H1 (cell line): ENCODE results near the gene MAGI2. TPM values are rescaled to one million over a fixed set of nuclear protein-coding genes. Genes with fewer than 3 reads are reported as not detected.

Experiments
- CTCF ChIA-PET: fragments of 300-600 bp; sonication (Branson Sonifier 250); formaldehyde crosslinking; loops from one replicate; lab custom pipeline; 2021; ENCODE audit not compliant: partially characterized antibody; lab: Charles Lee
- POLR2A ChIA-PET: fragments of 300-600 bp; sonication (Branson Sonifier 250); formaldehyde crosslinking; loops from one replicate; lab custom pipeline; 2021; ENCODE audit warnings: inconsistent platforms; ENCODE audit not compliant: partially characterized antibody; lab: Charles Lee
- DNase-seq, 2 experiments: peaks; one replicate each; pipeline versions ENCODE4 v3.0.0 to v3.0.0-alpha.2; 2010 to 2022; ENCODE audit warnings: low spot score in 2 of 2, low read depth in 1 of 2, mixed read lengths in 1 of 2
- FAIRE-seq: peaks from 2 replicates; lab custom pipeline; 2011; peaks lifted over from hg19 to GRCh38; lab: Jason Lieb, UNC
- H2AFZ ChIP-seq: 2 replicates; pipeline ENCODE4 v1.8.1; 2012; ENCODE audit warnings: low read length, inconsistent platforms
- H2AK5ac ChIP-seq: 2 replicates; pipeline ENCODE4 v1.6.1; 2013; ENCODE audit warnings: low read depth, low read length
- H2BK120ac ChIP-seq: replicated peaks from 2 replicates; pipeline ENCODE3; 2013; ENCODE audit warnings: low read depth, low read length, inconsistent platforms
- H2BK12ac ChIP-seq: 2 replicates; pipeline ENCODE4 v1.6.1; 2013; ENCODE audit warnings: low read depth, low read length
- H2BK15ac ChIP-seq: 2 replicates; pipeline ENCODE4 v1.6.1; 2013; ENCODE audit warnings: low read length
- H2BK20ac ChIP-seq: 2 replicates; pipeline ENCODE4 v1.6.1; 2013; ENCODE audit warnings: low read length
- H2BK5ac ChIP-seq: 2 replicates; pipeline ENCODE4 v1.6.1; 2013; ENCODE audit warnings: low read depth, low read length
- H3K14ac ChIP-seq: 2 replicates; pipeline ENCODE4 v1.6.1; 2013; ENCODE audit warnings: inconsistent platforms; ENCODE audit not compliant: insufficient read length
- H3K18ac ChIP-seq: 2 replicates; pipeline ENCODE4 v1.6.1; 2013; ENCODE audit warnings: low read length; ENCODE audit errors: extremely low read depth
- H3K23ac ChIP-seq: 2 replicates; pipeline ENCODE4 v1.6.1; 2013; ENCODE audit warnings: inconsistent platforms; ENCODE audit not compliant: insufficient read length
- H3K23me2 ChIP-seq: 2 replicates; pipeline ENCODE4 v1.6.1; 2013; ENCODE audit warnings: low read depth, low read length
- H3K27ac ChIP-seq: 2 replicates; pipeline ENCODE4 v1.6.1; 2011; ENCODE audit warnings: low read depth, low read length, inconsistent platforms
- H3K27me3 ChIP-seq, 4 experiments: replicated peaks in 1 of 4; 1 replicate in 1 of 4; 2 replicates in 3 of 4; pipeline versions ENCODE4 v1.6.1 to v1.8.1; 2011 to 2013; ENCODE audit warnings: low read length in 3 of 4, mild to moderate bottlenecking in 3 of 4, inconsistent platforms in 2 of 4, mixed read lengths in 2 of 4, moderate library complexity in 1 of 4; ENCODE audit not compliant: control insufficient read depth in 3 of 4, insufficient read depth in 3 of 4; ENCODE audit errors: extremely low read depth in 1 of 4
- H3K36me3 ChIP-seq, 4 experiments: 2 replicates each; pipeline versions ENCODE4 v1.6.1 to v1.8.1; 2011 to 2013; ENCODE audit warnings: mild to moderate bottlenecking in 4 of 4, low read length in 3 of 4, moderate library complexity in 2 of 4, control low read depth in 1 of 4, inconsistent platforms in 1 of 4; ENCODE audit not compliant: insufficient read depth in 4 of 4, control insufficient read depth in 2 of 4
- H3K4ac ChIP-seq: replicated peaks from 2 replicates; pipeline ENCODE3; 2013; ENCODE audit warnings: low read length, low read depth, mixed read lengths, inconsistent platforms; ENCODE audit not compliant: insufficient read length
- H3K4me1 ChIP-seq, 4 experiments: replicated peaks in 1 of 4; 1 replicate in 1 of 4; 2 replicates in 3 of 4; pipeline versions ENCODE4 v1.6.1 to v1.8.1; 2011 to 2013; ENCODE audit warnings: low read length in 3 of 4, inconsistent platforms in 2 of 4, mixed read lengths in 1 of 4; ENCODE audit not compliant: insufficient read depth in 4 of 4, control insufficient read depth in 3 of 4
- H3K4me2 ChIP-seq, 2 experiments: 2 replicates each; pipeline versions ENCODE4 v1.6.1 to v1.8.1; 2011 to 2013; ENCODE audit warnings: low read depth in 2 of 2, low read length in 2 of 2, control low read depth in 1 of 2, inconsistent platforms in 1 of 2, mild to moderate bottlenecking in 1 of 2; ENCODE audit not compliant: insufficient read depth in 1 of 2
- H3K4me3 ChIP-seq, 4 experiments: fragments of 200-600, 300-600 bp in 1 of 4; sonication (generic), shearing (Covaris generic), sonication (Bioruptor Twin) in 1 of 4; 2 replicates each; pipeline versions ENCODE4 v1.5.1 to v1.8.1; 2011 to 2016; ENCODE audit warnings: low read length in 4 of 4, low read depth in 3 of 4, control low read depth in 2 of 4, inconsistent platforms in 2 of 4, mild to moderate bottlenecking in 2 of 4, mixed read lengths in 1 of 4, moderate library complexity in 1 of 4; ENCODE audit not compliant: insufficient read depth in 2 of 4; ENCODE audit errors: extremely low read depth in 1 of 4
- H3K56ac ChIP-seq: replicated peaks from 2 replicates; pipeline ENCODE3; 2013; ENCODE audit warnings: low read depth, mild to moderate bottlenecking, mixed read lengths, low read length, inconsistent platforms; ENCODE audit not compliant: insufficient read length
- H3K79me1 ChIP-seq: 2 replicates; pipeline ENCODE4 v1.6.1; 2013; ENCODE audit warnings: low read depth, low read length, control low read depth
- H3K79me2 ChIP-seq, 2 experiments: 2 replicates each; pipeline versions ENCODE4 v1.6.1 to v1.8.1; 2012 to 2013; ENCODE audit warnings: low read length in 2 of 2, mild to moderate bottlenecking in 2 of 2, inconsistent platforms in 1 of 2; ENCODE audit not compliant: insufficient read depth in 2 of 2, control insufficient read depth in 1 of 2
- H3K9ac ChIP-seq, 4 experiments: replicated peaks in 1 of 4; 1 replicate in 1 of 4; 2 replicates in 3 of 4; pipeline versions ENCODE4 v1.6.1 to v1.8.1; 2011 to 2013; ENCODE audit warnings: low read depth in 3 of 4, low read length in 3 of 4, control low read depth in 2 of 4, mild to moderate bottlenecking in 2 of 4, moderate library complexity in 2 of 4, inconsistent platforms in 1 of 4; ENCODE audit errors: extremely low read depth in 1 of 4
- H3K9me3 ChIP-seq, 2 experiments: 2 replicates each; pipeline versions ENCODE4 v1.6.1 to v1.8.1; 2012 to 2013; ENCODE audit warnings: mild to moderate bottlenecking in 2 of 2, moderate library complexity in 2 of 2, control low read depth in 1 of 2, inconsistent platforms in 1 of 2, low read depth in 1 of 2, low read length in 1 of 2, mixed read lengths in 1 of 2; ENCODE audit not compliant: insufficient read depth in 2 of 2
- H4K20me1 ChIP-seq, 2 experiments: replicated peaks in 1 of 2; 2 replicates each; pipeline versions ENCODE3 to v1.8.1; 2011 to 2013; ENCODE audit warnings: inconsistent platforms in 2 of 2, low read length in 2 of 2, mild to moderate bottlenecking in 1 of 2; ENCODE audit not compliant: insufficient read depth in 2 of 2, control insufficient read depth in 1 of 2
- H4K5ac ChIP-seq: 2 replicates; pipeline ENCODE4 v1.6.1; 2013; ENCODE audit warnings: low read length, low read depth, mixed read lengths, inconsistent platforms; ENCODE audit not compliant: insufficient read length
- H4K8ac ChIP-seq: 2 replicates; pipeline ENCODE4 v1.8.0; 2013; ENCODE audit warnings: mild to moderate bottlenecking, moderate library complexity, low read length, inconsistent platforms; ENCODE audit not compliant: insufficient read depth; ENCODE audit errors: extremely low read depth
- H4K91ac ChIP-seq: replicated peaks from 2 replicates; pipeline ENCODE3; 2013; ENCODE audit warnings: low read length, mixed read lengths, inconsistent platforms; ENCODE audit not compliant: insufficient read length
- BRCA1 ChIP-seq: IDR thresholded peaks from 2 replicates; pipeline ENCODE4 v1.6.1; 2012; ENCODE audit warnings: low read depth, low read length, improper control_type of control experiment
- CHD1 ChIP-seq: IDR thresholded peaks from 2 replicates; pipeline ENCODE4 v1.6.1; 2012; ENCODE audit warnings: low read depth, low read length, improper control_type of control experiment
- GABPA ChIP-seq: IDR thresholded peaks from 2 replicates; pipeline ENCODE4 v1.6.1; 2011; ENCODE audit warnings: mild to moderate bottlenecking, low read length, moderate library complexity, borderline replicate concordance; ENCODE audit not compliant: insufficient read depth
- KDM5A ChIP-seq: fragments of 200-600 bp; IDR thresholded peaks from 2 replicates; pipeline ENCODE4 v1.7.1; 2012; ENCODE audit warnings: mild to moderate bottlenecking, low read length, inconsistent platforms, mixed read lengths
- NANOG ChIP-seq: IDR thresholded peaks from 2 replicates; pipeline ENCODE4 v1.6.1; 2011; ENCODE audit warnings: low read length, low read depth, mild to moderate bottlenecking, inconsistent platforms; ENCODE audit not compliant: insufficient read depth, poor library complexity, severe bottlenecking
- NRF1 ChIP-seq: IDR thresholded peaks from 2 replicates; pipeline ENCODE4 v1.6.1; 2011; ENCODE audit warnings: mild to moderate bottlenecking, low read depth, low read length, improper control_type of control experiment
- SUZ12 ChIP-seq: fragments of 200-600 bp; sonication (generic); IDR thresholded peaks from 2 replicates; pipeline ENCODE4 v1.6.1; 2012; ENCODE audit warnings: mild to moderate bottlenecking, inconsistent platforms, low read length, moderate library complexity, mixed read lengths
- TEAD4 ChIP-seq: IDR thresholded peaks from 2 replicates; pipeline ENCODE4 v1.6.1; 2012; ENCODE audit warnings: low read depth, low read length, inconsistent platforms, mixed read lengths
- WGBS, 2 experiments: shearing (Covaris generic) in 1 of 2; methylation state at CpG; one replicate each; pipeline versions ENCODE4 v1.1.6 to v1.1.7; 2013 to 2015; ENCODE audit warnings: low lambda C conversion rate in 2 of 2, mixed read lengths in 2 of 2, inconsistent platforms in 1 of 2, low coverage in 1 of 2, missing lambda C conversion rate in 1 of 2; ENCODE audit not compliant: insufficient replicate concordance in 2 of 2, insufficient coverage in 1 of 2, insufficient read length in 1 of 2; ENCODE audit errors: extremely low coverage in 1 of 2, missing lambda C conversion rate in 1 of 2; 5-methylcytosine and 5-hydroxymethylcytosine counted together
- polyA plus RNA-seq, 7 experiments: library from polyadenylated mRNA; depleted of rRNA in 3 of 7; stranded (reverse) in 5 of 7; unstranded in 2 of 7; fragments of >200 nt in 5 of 7; fragments of 200-250 nt in 2 of 7; gene quantifications; 1 replicate in 5 of 7; 2 replicates in 1 of 7; 4 replicates in 1 of 7; pipeline versions ENCODE4 v1.2.1 to v1.2.3, GENCODE V29; 2011 to 2013; ENCODE audit warnings: missing spikeins in 2 of 7, mixed read lengths in 2 of 7
- total RNA-seq: library from RNA; stranded (reverse); fragmentation: NEBNext Ultra II Directional; extraction: Animal tissue kit (Norgen Biotek cat#: 25700); gene quantifications from 2 replicates; pipeline ENCODE4 v1.2.1, GENCODE V29; 2021

MAGI2 gene
- total and polyA plus RNA-seq, 2 of the 8 experiments (the other 6 are each of a cell fraction or from before 2014, with no cell fraction given): 6.0 to 27.3 TPM

DNA sequence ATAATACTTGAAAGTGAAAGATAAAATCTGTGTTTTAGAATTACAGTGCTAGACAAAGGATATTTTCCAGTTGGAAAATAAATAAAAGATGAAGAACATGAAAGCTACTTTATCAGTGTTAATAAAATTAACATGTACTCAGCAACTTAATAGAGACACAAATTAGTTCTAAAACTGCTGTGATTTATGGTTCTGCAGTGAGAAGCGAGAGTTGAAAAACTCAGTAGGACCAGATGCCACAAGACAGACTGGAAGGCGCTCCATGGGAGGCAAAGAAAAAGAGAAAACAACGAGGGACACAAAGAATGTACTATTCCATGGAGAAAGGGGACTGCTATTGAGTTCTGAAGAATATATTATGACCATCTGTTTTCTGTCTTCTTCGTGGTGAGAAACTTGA lies 1064.4 kb downstream of the MAGI2 start:
- Histone ChIP-seq H3K79me2 (no peaks in the 10 kb centered on the region), H3K4me1 (peaks cover 0 to 3% (median 1%) of the 10 kb centered on the region in 4 experiments; a peak in 2 of 7 replicates), H4K8ac (no peak overlapping the region), H3K14ac (no peak overlapping the region), H3K23me2 (no peaks in the 10 kb centered on the region), H3K4me2 (no peak overlapping the region), H3K56ac (no peak overlapping the region), H3K23ac (no peak overlapping the region), H3K4me3 (no peak overlapping the region), H4K20me1 (no peaks in the 10 kb centered on the region), H2AK5ac (no peak overlapping the region), H2BK12ac (no peak overlapping the region), H3K27me3 (no peaks in the 10 kb centered on the region), H2BK120ac (no peak overlapping the region), H3K79me1 (no peaks in the 10 kb centered on the region), H2BK15ac (no peak overlapping the region), H3K9ac (no peak overlapping the region), H3K4ac (no peak overlapping the region), H4K5ac (no peak overlapping the region), H3K27ac (no peak overlapping the region), H3K36me3 (no peaks in the 10 kb centered on the region), H3K9me3 (no peaks in the 10 kb centered on the region), H4K91ac (no peak overlapping the region), H2AFZ (no peak overlapping the region), H2BK5ac (no peak overlapping the region)
- DNase-seq: no peak
- 76% methylated on average over 4 of the region's 4 CpGs; no CpG with 5 or more reads in 1 of the 2 experiments for WGBS, 2 experiments
- CTCF ChIA-PET: no interaction called here
- peak; percentile 24 for FAIRE-seq
- POLR2A ChIA-PET: no interaction called here
- TF ChIP-seq SUZ12 (no peak), NRF1 (no peak), NANOG (no peak), TEAD4 (no peak), GABPA (no peak), BRCA1 (no peak), CHD1 (no peak), KDM5A (no peak)
- TF ChIP-seq, all 59 proteins: peak for 0
- no peak overlapping the region for H2BK20ac ChIP-seq
- no peak overlapping the region for H3K18ac ChIP-seq
